ENCODE measurements around the gene CFAP97D1.

The CFAP97D1 gene

GRCh38 chr17:43818966-43819365 lies 38.7 kb downstream of the CFAP97D1 start:
- H2AFZ ChIP-seq (ENCODE audit: low read depth, low read length, severe bottlenecking), result no peak overlapping the region

GRCh38 chr17:43820759-43821158 lies 40.5 kb downstream of the CFAP97D1 start:
- TF ChIP-seq CTCF (IDR thresholded peaks at IDR 0.05; ENCODE audit: insufficient read depth, low read length, poor library complexity, severe bottlenecking), result no peak
- TF ChIP-seq EZH2phosphoT487 (conservative IDR thresholded peaks at IDR 0.05; ENCODE audit: low read length), result no peak
- H3K27ac ChIP-seq (ENCODE audit: low read depth, low read length), result no peak overlapping the region

More at GRCh38 chr17:43818966-43819365, 38.7 kb downstream of the CFAP97D1 start:
- Histone ChIP-seq H3F3A (ENCODE audit: insufficient read depth) (no peaks in the 10 kb centered on the region), H3K4me2 (ENCODE audit: low read depth, low read length, poor library complexity, severe bottlenecking) (no peak overlapping the region), H3K9ac (ENCODE audit: low read length) (no peak overlapping the region), H3K9me2 (replicated peaks; ENCODE audit: insufficient read depth, low read length) (no peaks in the 10 kb centered on the region), H3K36me3 (ENCODE audit: low read length) (no peaks in the 10 kb centered on the region), H3K27me3 (ENCODE audit: low read length) (0 out of 2 replicates have a peak, but pooled peaks cover 6% of the 10 kb centered on the region), H4K20me1 (ENCODE audit: low read depth, low read length) (no peaks in the 10 kb centered on the region), H3K27ac (ENCODE audit: low read depth, low read length) (no peak overlapping the region), H3K9me3 (ENCODE audit: insufficient read depth, low read length) (no peaks in the 10 kb centered on the region), H3K79me2 (ENCODE audit: insufficient read depth, low read length) (no peaks in the 10 kb centered on the region), H3K4me3 (ENCODE audit: insufficient read depth, low read length, poor library complexity, severe bottlenecking) (no peak overlapping the region)
- TF ChIP-seq CTCF (IDR thresholded peaks at IDR 0.05; ENCODE audit: insufficient read depth, low read length, poor library complexity, severe bottlenecking), result no peak
- TF ChIP-seq EZH2phosphoT487 (conservative IDR thresholded peaks at IDR 0.05; ENCODE audit: low read length), result no peak

GRCh38 chr17:43822570-43823190 lies 42.4 kb downstream of the CFAP97D1 start:
- 0 out of 2 replicates have a peak, but pooled peaks cover 6% of the 10 kb centered on the region for H3K27me3 ChIP-seq (ENCODE audit: low read length)
- no peak overlapping the region for H3K9ac ChIP-seq (ENCODE audit: low read length)
- no peak overlapping the region for H3K27ac ChIP-seq (ENCODE audit: low read depth, low read length)
- H3K79me2 ChIP-seq (ENCODE audit: insufficient read depth, low read length), result no peaks in the 10 kb centered on the region
- no peak overlapping the region for H3K4me3 ChIP-seq (ENCODE audit: insufficient read depth, low read length, poor library complexity, severe bottlenecking)
- H3K9me3 ChIP-seq (ENCODE audit: insufficient read depth, low read length), result no peaks in the 10 kb centered on the region
- no peaks in the 10 kb centered on the region for H3F3A ChIP-seq (ENCODE audit: insufficient read depth)
- no peak overlapping the region for H2AFZ ChIP-seq (ENCODE audit: low read depth, low read length, severe bottlenecking)
- no peaks in the 10 kb centered on the region for H3K36me3 ChIP-seq (ENCODE audit: low read length)
- H3K9me2 ChIP-seq (replicated peaks; ENCODE audit: insufficient read depth, low read length), result no peaks in the 10 kb centered on the region
- no peak for TF ChIP-seq CTCF (IDR thresholded peaks at IDR 0.05; ENCODE audit: insufficient read depth, low read length, poor library complexity, severe bottlenecking)
- no peak for TF ChIP-seq EZH2phosphoT487 (conservative IDR thresholded peaks at IDR 0.05; ENCODE audit: low read length)
- no peak overlapping the region for H3K4me2 ChIP-seq (ENCODE audit: low read depth, low read length, poor library complexity, severe bottlenecking)
- H4K20me1 ChIP-seq (ENCODE audit: low read depth, low read length), result no peaks in the 10 kb centered on the region

More at GRCh38 chr17:43820759-43821158, 40.5 kb downstream of the CFAP97D1 start:
- 0 out of 2 replicates have a peak, but pooled peaks cover 6% of the 10 kb centered on the region for H3K27me3 ChIP-seq (ENCODE audit: low read length)
- no peaks in the 10 kb centered on the region for H3K36me3 ChIP-seq (ENCODE audit: low read length)
- no peak overlapping the region for H3K4me3 ChIP-seq (ENCODE audit: insufficient read depth, low read length, poor library complexity, severe bottlenecking)
- no peaks in the 10 kb centered on the region for H3K79me2 ChIP-seq (ENCODE audit: insufficient read depth, low read length)
- H4K20me1 ChIP-seq (ENCODE audit: low read depth, low read length), result no peaks in the 10 kb centered on the region
- H3K9me3 ChIP-seq (ENCODE audit: insufficient read depth, low read length), result no peaks in the 10 kb centered on the region
- no peak overlapping the region for H3K9ac ChIP-seq (ENCODE audit: low read length)
- H2AFZ ChIP-seq (ENCODE audit: low read depth, low read length, severe bottlenecking), result no peak overlapping the region
- no peaks in the 10 kb centered on the region for H3F3A ChIP-seq (ENCODE audit: insufficient read depth)
- no peak overlapping the region for H3K4me2 ChIP-seq (ENCODE audit: low read depth, low read length, poor library complexity, severe bottlenecking)
- H3K9me2 ChIP-seq (replicated peaks; ENCODE audit: insufficient read depth, low read length), result no peaks in the 10 kb centered on the region
